GM06990 (cell line): Measurements from ENCODE around the gene ASCC2.
"Not testable (repeated sequence)": the region's sequence is repeated elsewhere in the genome, so short reads cannot be mapped to it uniquely, and the experiment has no call there.

Source experiments
- DNase-seq: peaks from one replicate; pipeline ENCODE4 v3.0.0-alpha.2; 2011; ENCODE audit not compliant: insufficient read length; ENCODE audit errors: extremely low read depth
- H3K27me3 ChIP-seq: replicated peaks from 2 replicates; pipeline ENCODE4 v1.6.0; 2011; ENCODE audit warnings: low read length; ENCODE audit not compliant: control insufficient read depth, insufficient read depth
- H3K36me3 ChIP-seq: 2 replicates; pipeline ENCODE4 v1.5.1; 2011; ENCODE audit warnings: low read length; ENCODE audit not compliant: control insufficient read depth, insufficient read depth
- H3K4me3 ChIP-seq: replicated peaks from 2 replicates; pipeline ENCODE4 v1.5.1; 2011; ENCODE audit warnings: low read depth, mild to moderate bottlenecking, control low read depth, low read length
- CTCF ChIP-seq: IDR thresholded peaks from 2 replicates; pipeline ENCODE4 v1.5.1; 2011; ENCODE audit warnings: low read length, control low read depth, mild to moderate bottlenecking, inconsistent platforms; ENCODE audit not compliant: insufficient read depth, poor library complexity, severe bottlenecking

The ASCC2 gene

GRCh38 chr22:29838599-29838956 is 504 bp upstream of the ASCC2 start:
- DNase-seq, result no peak
- peaks cover 3% of the 10 kb centered on the region for H3K36me3 ChIP-seq
- no peak for TF ChIP-seq CTCF
- no peaks in the 10 kb centered on the region for H3K27me3 ChIP-seq
- H3K4me3 ChIP-seq, result peak overlapping the region; percentile 97

GRCh38 chr22:29836791-29837370 is 1.2 kb downstream of the ASCC2 start:
- peak overlapping the region; percentile 97 for H3K4me3 ChIP-seq
- not testable (repeated sequence) for H3K36me3 ChIP-seq, H3K27me3 ChIP-seq, DNase-seq

- H3K36me3 ChIP-seq, result peaks cover 14% of the 10 kb centered on the region
- no peak for TF ChIP-seq CTCF
- H3K27me3 ChIP-seq, result no peaks in the 10 kb centered on the region
- DNase-seq, result no peak
- no peak overlapping the region for H3K4me3 ChIP-seq
Observed at GRCh38 chr22:29834046-29834445, 4.0 kb downstream of the ASCC2 start.

DNA sequence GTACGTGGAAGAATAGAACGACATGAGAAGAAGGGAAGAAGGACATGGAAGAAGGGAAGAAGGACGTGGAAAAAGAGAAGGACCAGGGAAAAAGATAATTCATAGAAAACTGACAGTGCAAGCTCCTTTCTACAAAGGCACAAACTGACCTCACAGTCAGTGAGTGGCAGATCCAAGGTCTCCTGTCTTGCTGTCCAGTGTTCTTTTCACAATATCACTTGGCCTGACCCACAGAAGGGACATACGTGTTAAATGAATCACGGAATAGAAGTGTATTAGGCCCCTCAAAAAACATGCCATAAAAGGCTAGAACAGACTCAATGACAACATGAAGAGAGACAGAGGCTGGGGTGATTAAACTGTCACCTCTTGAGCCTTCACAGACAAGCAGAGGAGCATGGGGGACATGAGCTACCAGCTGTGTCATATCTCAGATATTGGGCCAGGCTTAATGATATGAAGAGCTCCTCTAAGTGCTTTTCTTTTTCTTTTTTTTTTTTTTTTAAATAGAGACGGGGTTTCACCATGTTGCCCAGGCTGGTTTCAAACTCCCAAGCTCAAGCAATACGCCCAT is 4.6 kb downstream of the ASCC2 start:
- no peak for TF ChIP-seq CTCF
- H3K4me3 ChIP-seq, result no peak overlapping the region
- no peak for DNase-seq
- no peaks in the 10 kb centered on the region for H3K27me3 ChIP-seq
- H3K36me3 ChIP-seq, result peaks cover 15% of the 10 kb centered on the region

DNA sequence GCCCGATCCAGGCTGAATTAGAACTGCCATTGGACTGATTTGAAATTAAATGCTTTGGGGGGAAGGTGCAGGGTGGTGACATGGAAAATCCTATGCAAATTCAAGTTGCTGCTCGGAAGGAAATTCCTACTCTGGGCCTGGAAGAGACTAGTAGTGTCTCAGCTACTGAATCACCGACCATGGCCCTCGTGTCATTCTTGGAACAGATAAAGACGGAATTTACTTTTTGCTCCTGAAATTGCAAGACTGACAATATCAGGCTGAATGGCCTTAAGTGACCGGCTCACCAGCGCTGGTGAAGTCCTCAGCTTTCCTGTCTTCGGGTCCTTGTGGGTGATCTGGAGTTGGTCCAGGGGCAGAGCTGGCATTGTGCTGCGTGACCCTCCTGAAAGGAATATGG is 6.1 kb downstream of the ASCC2 start:
- DNase-seq, result no peak
- Histone ChIP-seq H3K4me3 (no peak overlapping the region), H3K36me3 (peaks cover 19% of the 10 kb centered on the region), H3K27me3 (no peaks in the 10 kb centered on the region)
- no peak for TF ChIP-seq CTCF

DNA sequence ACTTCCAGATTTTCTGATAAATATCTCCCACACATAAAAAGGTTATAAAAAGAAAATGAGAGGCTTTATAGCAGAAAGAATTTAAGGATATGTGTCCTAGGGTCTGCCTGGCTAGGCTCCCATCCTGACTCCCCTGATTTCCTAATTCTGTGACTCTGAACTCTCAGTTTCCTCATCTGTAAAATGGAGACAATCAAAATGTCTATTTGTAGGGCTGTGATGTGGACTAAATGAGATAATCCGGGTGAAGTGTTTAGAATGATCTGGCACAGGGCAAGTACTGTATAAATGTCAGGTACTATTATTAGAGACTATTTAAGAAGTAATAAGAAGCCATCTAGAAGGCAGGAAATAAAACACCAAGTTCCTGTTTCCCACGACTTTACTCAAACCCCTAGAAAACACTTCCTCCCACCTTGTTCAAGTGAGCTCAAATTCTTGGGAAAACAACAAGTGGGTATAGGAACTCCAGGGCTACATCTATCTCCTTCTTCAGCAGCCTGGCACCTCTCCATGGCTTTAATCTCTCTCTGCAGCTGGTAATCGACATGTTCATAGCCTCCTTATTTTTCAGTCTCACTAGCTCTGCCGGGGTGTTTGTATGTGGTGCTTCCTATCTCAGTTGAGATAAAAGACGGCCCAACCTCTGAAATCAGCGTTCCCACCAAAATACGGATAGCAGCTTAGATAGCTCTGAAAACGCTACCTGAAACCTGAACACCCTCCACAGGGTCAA is 6.7 kb downstream of the ASCC2 start:
- Histone ChIP-seq H3K4me3 (no peak overlapping the region), H3K36me3 (peaks cover 19% of the 10 kb centered on the region), H3K27me3 (no peaks in the 10 kb centered on the region)
- TF ChIP-seq CTCF, result no peak
- DNase-seq, result no peak
